Keratinocyte (primary cell): Measurements from ENCODE around the gene ACO2. TPM values are rescaled to one million over a fixed set of nuclear protein-coding genes. Genes with fewer than 3 reads are reported as not detected.

Experiments
- DNase-seq: peaks from one replicate; pipeline ENCODE4 v3.0.0-alpha.2; 2011; ENCODE audit warnings: low read depth, missing footprints, low spot score
- FAIRE-seq: peaks from 2 replicates; lab custom pipeline; 2011; peaks lifted over from hg19 to GRCh38; lab: Jason Lieb, UNC
- H2AFZ ChIP-seq: 2 replicates; pipeline ENCODE4 v1.6.0; 2012; ENCODE audit warnings: low read length, control low read depth, inconsistent platforms; ENCODE audit not compliant: control insufficient read depth
- H3K27ac ChIP-seq: 2 replicates; pipeline ENCODE4 v1.5.1; 2011; ENCODE audit warnings: low read length; ENCODE audit not compliant: control insufficient read depth, insufficient read depth
- H3K27me3 ChIP-seq: 3 replicates; pipeline ENCODE4 v1.6.0; 2011; ENCODE audit warnings: low read length; ENCODE audit not compliant: control insufficient read depth, insufficient read depth; ENCODE audit errors: extremely low read depth
- H3K36me3 ChIP-seq, 2 experiments: 2 replicates in 1 of 2; 3 replicates in 1 of 2; pipeline ENCODE4 v1.5.1; 2011; ENCODE audit warnings: low read length in 2 of 2, mild to moderate bottlenecking in 1 of 2; ENCODE audit not compliant: control insufficient read depth in 2 of 2, insufficient read depth in 2 of 2; ENCODE audit errors: extremely low read depth in 1 of 2
- H3K4me1 ChIP-seq: 3 replicates; pipeline ENCODE4 v1.5.1; 2011; ENCODE audit warnings: low read length; ENCODE audit not compliant: control insufficient read depth, insufficient read depth; ENCODE audit errors: extremely low read depth
- H3K4me2 ChIP-seq: 3 replicates; pipeline ENCODE4 v1.6.0; 2011; ENCODE audit warnings: low read depth, low read length; ENCODE audit not compliant: control insufficient read depth, insufficient read depth; ENCODE audit errors: extremely low read depth
- H3K4me3 ChIP-seq, 3 experiments: fragments of 200-600 bp in 1 of 3; sonication (generic) in 1 of 3; 2 replicates in 2 of 3; 3 replicates in 1 of 3; pipeline ENCODE4 v1.5.1; 2011 to 2016; ENCODE audit warnings: low read length in 3 of 3, mild to moderate bottlenecking in 3 of 3, control low read depth in 2 of 3, inconsistent platforms in 1 of 3, low read depth in 1 of 3, mixed read lengths in 1 of 3, mixed run types in 1 of 3, moderate library complexity in 1 of 3; ENCODE audit not compliant: control insufficient read depth in 2 of 3, insufficient read depth in 2 of 3; ENCODE audit errors: extremely low read depth in 1 of 3
- H3K79me2 ChIP-seq: 2 replicates; pipeline ENCODE4 v1.6.0; 2012; ENCODE audit warnings: low read length; ENCODE audit not compliant: control insufficient read depth, insufficient read depth
- H3K9ac ChIP-seq: 3 replicates; pipeline ENCODE4 v1.6.0; 2011; ENCODE audit warnings: low read length; ENCODE audit not compliant: control insufficient read depth, insufficient read depth; ENCODE audit errors: extremely low read depth
- H3K9me1 ChIP-seq: 3 replicates; pipeline ENCODE4 v1.6.0; 2011; ENCODE audit warnings: low read length; ENCODE audit not compliant: control insufficient read depth, insufficient read depth; ENCODE audit errors: extremely low read depth
- H3K9me3 ChIP-seq: 2 replicates; pipeline ENCODE4 v1.5.1; 2012; ENCODE audit warnings: low read depth, low read length; ENCODE audit not compliant: control insufficient read depth
- H4K20me1 ChIP-seq: 3 replicates; pipeline ENCODE4 v1.6.0; 2011; ENCODE audit warnings: low read length; ENCODE audit not compliant: control insufficient read depth, insufficient read depth; ENCODE audit errors: extremely low read depth
- CTCF ChIP-seq, 3 experiments: IDR thresholded peaks in 1 of 3; conservative IDR thresholded peaks in 1 of 3; optimal IDR thresholded peaks in 1 of 3; 2 replicates in 2 of 3; 3 replicates in 1 of 3; pipeline versions ENCODE3 to v1.5.1; 2011; ENCODE audit warnings: low read length in 3 of 3, mild to moderate bottlenecking in 3 of 3, moderate library complexity in 2 of 3, control low read depth in 1 of 3, inconsistent platforms in 1 of 3; ENCODE audit not compliant: insufficient read depth in 2 of 3; ENCODE audit errors: extremely low read depth in 1 of 3
- EZH2 ChIP-seq: IDR thresholded peaks from one replicate; pipeline ENCODE4 v1.6.1; 2012; ENCODE audit warnings: inconsistent platforms, mild to moderate bottlenecking, low read length, moderate library complexity
- dilution Hi-C: fragments of 300-500 bp; cut with MboI; formaldehyde crosslinking; loops from one replicate; pipeline ENCODE4 v1.7.0; 2020; ENCODE audit warnings: low sequenced_read_pairs; ENCODE audit not compliant: extremely low pct_ligation_motif_present
- polyA plus RNA-seq, 5 experiments: library from polyadenylated mRNA; depleted of rRNA in 3 of 5; stranded (reverse) in 3 of 5; stranded (forward) in 1 of 5; unstranded in 1 of 5; fragments of >200 nt; gene quantifications; 1 replicate in 1 of 5; 2 replicates in 3 of 5; 3 replicates in 1 of 5; pipeline versions ENCODE4 v1.2.1 to v1.2.3, GENCODE V29; 2011 to 2012; ENCODE audit warnings: missing spikeins in 2 of 5, low read depth in 1 of 5, low replicate concordance in 1 of 5

The ACO2 gene
- polyA plus RNA-seq, 1 donor (not counting 4 experiments of a cell fraction or from before 2014, with no cell fraction given): 37.2 TPM

GRCh38 chr22:41532908-41533825 is 64.2 kb downstream of the ACO2 start:
- DNase-seq: no peak
- Histone ChIP-seq H3K27me3 (no peaks in the 10 kb centered on the region), H3K4me2 (no peak overlapping the region), H3K27ac (no peak overlapping the region), H3K36me3 (peaks cover 43 to 45% of the 10 kb centered on the region in 2 experiments), H3K4me3 (no peak overlapping the region), H3K9ac (no peak overlapping the region), H3K79me2 (peaks cover 29% of the 10 kb centered on the region), H3K9me1 (peaks cover 3% of the 10 kb centered on the region), H4K20me1 (peaks cover 2% of the 10 kb centered on the region), H2AFZ (no peak overlapping the region), H3K4me1 (no peaks in the 10 kb centered on the region), H3K9me3 (no peaks in the 10 kb centered on the region)
- dilution Hi-C loops: no loop called here
- no peak for TF ChIP-seq EZH2
- peak; percentile 81 to 86 (median 84) for TF ChIP-seq CTCF (optimal IDR thresholded peaks at IDR 0.05 in 1 of 3, IDR thresholded peaks at IDR 0.05 in 1 of 3, conservative IDR thresholded peaks at IDR 0.05 in 1 of 3; ENCODE audit: extremely low read depth in 1 of 3, insufficient read depth in 2 of 3, low read length in 3 of 3)
- FAIRE-seq: no peak

DNA sequence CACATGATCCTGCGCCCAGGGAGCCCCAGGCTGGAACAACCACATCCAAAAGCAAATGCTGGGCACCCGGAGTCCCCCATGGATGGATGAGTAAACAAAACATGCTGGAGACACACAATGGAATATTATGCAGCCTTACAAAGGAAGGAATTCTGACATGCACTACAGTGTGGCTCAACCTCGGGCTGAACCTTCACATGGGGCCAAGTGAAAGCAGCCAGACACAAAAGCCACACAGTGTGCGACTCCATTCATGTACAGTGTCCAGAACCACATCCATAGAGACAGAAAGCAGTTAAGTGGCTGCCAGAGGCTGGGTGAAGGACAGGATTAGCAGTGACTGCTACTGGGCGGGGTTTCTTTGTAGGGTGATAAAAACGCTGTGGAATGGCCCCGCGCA is 65.3 kb downstream of the ACO2 start:
- H3K4me3 ChIP-seq: no peak overlapping the region
- dilution Hi-C loops: no loop called here
- no peak overlapping the region for H3K27ac ChIP-seq
- no peak for FAIRE-seq
- H3K9me1 ChIP-seq: no peaks in the 10 kb centered on the region
- H2AFZ ChIP-seq: no peak overlapping the region
- H3K27me3 ChIP-seq: no peaks in the 10 kb centered on the region
- TF ChIP-seq EZH2: no peak
- no peak for TF ChIP-seq CTCF (optimal IDR thresholded peaks at IDR 0.05 in 1 of 3, IDR thresholded peaks at IDR 0.05 in 1 of 3, conservative IDR thresholded peaks at IDR 0.05 in 1 of 3; ENCODE audit: extremely low read depth in 1 of 3, insufficient read depth in 2 of 3, low read length in 3 of 3)
- H3K36me3 ChIP-seq: peaks cover 35 to 39% of the 10 kb centered on the region in 2 experiments
- H3K9me3 ChIP-seq: no peaks in the 10 kb centered on the region
- no peaks in the 10 kb centered on the region for H3K4me1 ChIP-seq
- no peak overlapping the region for H3K9ac ChIP-seq
- DNase-seq: no peak
- H3K79me2 ChIP-seq: peaks cover 29% of the 10 kb centered on the region
- H3K4me2 ChIP-seq: no peak overlapping the region
- peaks cover 2% of the 10 kb centered on the region for H4K20me1 ChIP-seq
